Measurements from ENCODE around the gene TENM4. TPM values are rescaled to one million over a fixed set of nuclear protein-coding genes. Genes with fewer than 3 reads are reported as not detected.

TENM4 gene
- total and polyA plus RNA-seq, 10 of the 15 experiments (the other 5 are each of a cell fraction or from before 2014, with no cell fraction given): 0.03 to 0.12 (median 0.06) TPM; not detected in 7

- no peak for TF ChIP-seq EGR1 (IDR thresholded peaks at IDR 0.05; ENCODE audit: borderline replicate concordance in 1 of 2, low read depth in 2 of 2, low read length in 2 of 2)
- no peak for TF ChIP-seq RUNX3 (IDR thresholded peaks at IDR 0.05; ENCODE audit: low read length)
Observed at GRCh38 chr11:78737891-78738290, 702.9 kb downstream of the TENM4 start (continued).

GRCh38 chr11:78737301-78737700, 703.5 kb downstream of the TENM4 start:
- no peaks in the 10 kb centered on the region for H3K79me2 ChIP-seq (ENCODE audit: control insufficient read depth, insufficient read depth, low read length)
- BruUV-seq (replicated peaks): no TSS peak
- FAIRE-seq: no peak
- no peak for DNase-seq (ENCODE audit: low read depth, low spot score)
- intact Hi-C loops (cut with micrococcal nuclease; ENCODE audit: unreplicated experiment) (no loop called here), in situ Hi-C loops (cut with MboI) (no loop called here)
- no peak overlapping the region for H3K27ac ChIP-seq (ENCODE audit: control insufficient read depth, insufficient read depth)
- 6% methylated on average over 3 of the region's 3 CpGs for WGBS (ENCODE audit: insufficient coverage, insufficient replicate concordance, low lambda C conversion rate, missing lambda C conversion rate)
- no peaks in the 10 kb centered on the region for H3K36me3 ChIP-seq (ENCODE audit: control insufficient read depth in 2 of 2, insufficient read depth in 2 of 2, low read length in 1 of 2)
- ChIA-PET POLR2A (no interaction called here), CTCF (interaction anchor here (1.3 kb wide), 2 partner anchors 21 to 92 kb away, joined by 5 to 7 read pairs; no protein-coding TSS in a partner anchor), RAD21 (ENCODE audit: unreplicated experiment) (no interaction called here), SMC1A (ENCODE audit: uncharacterized antibody, unreplicated experiment) (no interaction called here)
- no peaks in the 10 kb centered on the region for H3K4me1 ChIP-seq (ENCODE audit: control insufficient read depth, insufficient read depth, low read length)
- no peak overlapping the region for H3K4me2 ChIP-seq (ENCODE audit: control insufficient read depth, insufficient read depth)
- H3K9me3 ChIP-seq (replicated peaks; ENCODE audit: control insufficient read depth, insufficient read depth, low read length): no peaks in the 10 kb centered on the region
- H3K27me3 ChIP-seq (replicated peaks in 1 of 2; ENCODE audit: control insufficient read depth in 2 of 2, insufficient read depth in 2 of 2, low read length in 1 of 2): peaks cover 0 to 3% of the 10 kb centered on the region in 2 experiments; a peak in 2 of 4 replicates
- no peak for ATAC-seq
- no peak overlapping the region for H2AFZ ChIP-seq (ENCODE audit: control insufficient read depth, low read depth, low read length)
- H3K9ac ChIP-seq (ENCODE audit: control insufficient read depth, insufficient read depth, low read length): no peak overlapping the region
- no peaks in the 10 kb centered on the region for H4K20me1 ChIP-seq (ENCODE audit: control insufficient read depth, insufficient read depth)
- no peak overlapping the region for H3K4me3 ChIP-seq
- TF ChIP-seq ZBTB4 (CRISPR knock-in tag; IDR thresholded peaks at IDR 0.05): no peak
- TF ChIP-seq ZNF274 (IDR thresholded peaks at IDR 0.05; ENCODE audit: insufficient read depth, insufficient read length): no peak
- TF ChIP-seq, protein P1, sequence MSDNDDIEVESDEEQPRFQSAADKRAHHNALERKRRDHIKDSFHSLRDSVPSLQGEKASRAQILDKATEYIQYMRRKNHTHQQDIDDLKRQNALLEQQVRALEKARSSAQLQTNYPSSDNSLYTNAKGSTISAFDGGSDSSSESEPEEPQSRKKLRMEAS (IDR thresholded peaks at IDR 0.05; ENCODE audit: low read depth, low read length): no peak
- TF ChIP-seq CUX1 (IDR thresholded peaks at IDR 0.05; ENCODE audit: insufficient replicate concordance, low read depth, low read length): no peak
- TF ChIP-seq BACH1 (IDR thresholded peaks at IDR 0.05; ENCODE audit: borderline replicate concordance): no peak
- TF ChIP-seq NFIC (IDR thresholded peaks at IDR 0.05; ENCODE audit: low read depth, low read length): no peak
- TF ChIP-seq, protein P2, sequence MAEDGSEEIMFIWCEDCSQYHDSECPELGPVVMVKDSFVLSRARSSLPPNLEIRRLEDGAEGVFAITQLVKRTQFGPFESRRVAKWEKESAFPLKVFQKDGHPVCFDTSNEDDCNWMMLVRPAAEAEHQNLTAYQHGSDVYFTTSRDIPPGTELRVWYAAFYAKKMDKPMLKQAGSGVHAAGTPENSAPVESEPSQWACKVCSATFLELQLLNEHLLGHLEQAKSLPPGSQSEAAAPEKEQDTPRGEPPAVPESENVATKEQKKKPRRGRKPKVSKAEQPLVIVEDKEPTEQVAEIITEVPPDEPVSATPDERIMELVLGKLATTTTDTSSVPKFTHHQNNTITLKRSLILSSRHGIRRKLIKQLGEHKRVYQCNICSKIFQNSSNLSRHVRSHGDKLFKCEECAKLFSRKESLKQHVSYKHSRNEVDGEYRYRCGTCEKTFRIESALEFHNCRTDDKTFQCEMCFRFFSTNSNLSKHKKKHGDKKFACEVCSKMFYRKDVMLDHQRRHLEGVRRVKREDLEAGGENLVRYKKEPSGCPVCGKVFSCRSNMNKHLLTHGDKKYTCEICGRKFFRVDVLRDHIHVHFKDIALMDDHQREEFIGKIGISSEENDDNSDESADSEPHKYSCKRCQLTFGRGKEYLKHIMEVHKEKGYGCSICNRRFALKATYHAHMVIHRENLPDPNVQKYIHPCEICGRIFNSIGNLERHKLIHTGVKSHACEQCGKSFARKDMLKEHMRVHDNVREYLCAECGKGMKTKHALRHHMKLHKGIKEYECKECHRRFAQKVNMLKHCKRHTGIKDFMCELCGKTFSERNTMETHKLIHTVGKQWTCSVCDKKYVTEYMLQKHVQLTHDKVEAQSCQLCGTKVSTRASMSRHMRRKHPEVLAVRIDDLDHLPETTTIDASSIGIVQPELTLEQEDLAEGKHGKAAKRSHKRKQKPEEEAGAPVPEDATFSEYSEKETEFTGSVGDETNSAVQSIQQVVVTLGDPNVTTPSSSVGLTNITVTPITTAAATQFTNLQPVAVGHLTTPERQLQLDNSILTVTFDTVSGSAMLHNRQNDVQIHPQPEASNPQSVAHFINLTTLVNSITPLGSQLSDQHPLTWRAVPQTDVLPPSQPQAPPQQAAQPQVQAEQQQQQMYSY (CRISPR knock-in tag; IDR thresholded peaks at IDR 0.05): no peak
- TF ChIP-seq STAT1 (conservative IDR thresholded peaks at IDR 0.05): no peak
- no peak for TF ChIP-seq HDAC2 (IDR thresholded peaks at IDR 0.05)
